HG03139 (cell line): ENCODE data around the gene SIX5.

Experiments
- ATAC-seq: cut with Tn5 transposase; IDR thresholded peaks from one replicate; pipeline ENCODE4 v1.9.1; 2021; ENCODE audit not compliant: unreplicated experiment

Gene SIX5

DNA sequence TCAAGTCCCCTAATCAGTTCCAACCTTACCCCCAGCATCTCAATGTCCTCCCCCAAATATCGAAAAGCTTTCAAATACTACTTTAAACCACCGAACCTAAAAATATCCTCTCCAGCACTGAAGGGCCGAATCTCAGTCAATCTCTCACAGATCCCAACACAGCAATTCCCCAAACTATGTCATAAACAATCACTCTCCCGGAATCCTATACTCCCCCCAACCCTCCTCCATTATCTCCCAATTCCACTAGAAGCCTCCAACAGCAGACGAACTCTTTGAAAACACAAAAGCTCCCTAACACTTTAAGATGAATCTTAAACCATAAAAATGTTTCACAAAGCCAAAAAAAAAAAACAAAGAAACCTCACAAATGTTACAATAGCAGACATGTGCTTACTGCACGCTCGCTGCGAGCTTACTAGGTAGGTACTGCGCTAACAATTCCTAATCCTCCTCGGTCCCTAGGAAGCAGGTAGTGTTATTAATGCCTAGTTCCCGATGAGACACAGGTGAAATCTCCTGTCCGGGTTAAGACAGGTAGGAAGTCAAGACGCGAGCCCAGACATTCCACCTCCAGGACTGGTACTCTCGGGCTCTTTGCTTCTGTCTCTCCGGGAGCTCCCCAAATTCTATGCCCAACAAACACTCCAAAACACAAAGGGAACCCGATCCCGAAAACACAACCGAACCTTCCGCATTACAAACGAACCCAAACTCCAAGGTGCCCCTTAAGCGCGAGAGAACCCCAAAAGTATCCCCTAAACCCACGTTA, 52.5 kb downstream of the SIX5 start:
- no peak for ATAC-seq

DNA sequence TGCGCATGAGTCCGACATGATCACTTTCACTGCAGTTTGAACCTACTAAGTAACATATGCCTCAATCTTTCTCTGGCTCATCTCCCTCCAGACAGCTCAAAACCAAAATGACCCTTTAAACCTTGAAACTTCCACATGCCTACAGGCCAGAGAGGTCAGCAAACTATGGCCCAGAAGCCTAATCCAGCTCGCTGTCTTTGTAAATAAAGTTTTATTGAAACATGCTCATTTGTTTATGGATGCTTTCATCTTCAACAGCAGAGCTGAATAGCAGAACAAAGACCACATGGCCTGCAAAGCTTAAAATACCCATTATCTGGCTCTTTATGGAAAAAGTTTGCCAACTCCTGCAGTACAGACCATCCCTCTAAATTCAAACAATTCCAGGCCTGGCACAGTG, 53.9 kb downstream of the SIX5 start:
- ATAC-seq, result no peak
